ENCODE data around the gene CELF4.

DNA sequence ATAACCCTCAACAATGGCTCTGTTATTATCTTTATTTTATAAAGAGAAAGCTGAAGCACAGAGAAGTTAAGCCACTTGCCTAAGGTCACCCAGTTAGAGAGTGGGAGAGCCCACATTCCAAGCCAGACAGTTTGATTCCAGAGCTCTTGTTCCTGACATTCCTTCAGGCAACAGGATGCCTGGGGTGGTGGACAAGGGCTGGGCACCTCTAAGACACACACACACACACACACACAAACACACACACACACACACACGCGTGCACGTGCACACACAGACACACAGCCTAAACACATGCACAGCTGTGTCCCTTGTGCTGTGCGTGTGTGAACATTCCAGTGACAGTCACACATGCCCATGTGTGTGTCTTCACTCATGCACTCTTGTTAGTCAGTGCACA is 26.4 kb downstream of the CELF4 start:
- no peak for TF ChIP-seq CTCF (IDR thresholded peaks at IDR 0.05)
- TF ChIP-seq POLR2AphosphoS5 (IDR thresholded peaks at IDR 0.05): no peak
